Activated T-cell treated with anti-CD3 and anti-CD28 coated beads for 1 hour (primary cell): ENCODE measurements around the gene CEACAM1.
"Not testable (repeated sequence)": the region's sequence is repeated elsewhere in the genome, so short reads cannot be mapped to it uniquely, and the experiment has no call there.

Experiments
- DNase-seq: peaks from one replicate; pipeline ENCODE4 v3.0.0-alpha.2; 2020; ENCODE audit warnings: low read depth

Gene CEACAM1

GRCh38 chr19:42473686-42474085 is 54.6 kb downstream of the CEACAM1 start:
- no peak for DNase-seq

- no peak for DNase-seq
These were observed 55.7 kb downstream of the CEACAM1 start for GRCh38 chr19:42472402-42473147.

- DNase-seq = no peak
These were observed 56.6 kb downstream of the CEACAM1 start for GRCh38 chr19:42471554-42472249.

- no peak for DNase-seq
These were observed 58.7 kb downstream of the CEACAM1 start for GRCh38 chr19:42469311-42470235.

- DNase-seq = no peak
These were observed 59.9 kb downstream of the CEACAM1 start for GRCh38 chr19:42468273-42468796.

- no peak for DNase-seq
These were observed 61.0 kb downstream of the CEACAM1 start for GRCh38 chr19:42467183-42467760.

- no peak for DNase-seq
These were observed 61.6 kb downstream of the CEACAM1 start for GRCh38 chr19:42466521-42467182.

GRCh38 chr19:42465827-42466280 is 62.4 kb downstream of the CEACAM1 start:
- DNase-seq = no peak

GRCh38 chr19:42461700-42462324 is 66.5 kb downstream of the CEACAM1 start:
- no peak for DNase-seq

GRCh38 chr19:42461231-42461630 is 67.0 kb downstream of the CEACAM1 start:
- not testable (repeated sequence) for DNase-seq

- DNase-seq = no peak
These were observed 68.4 kb downstream of the CEACAM1 start for GRCh38 chr19:42459926-42460325.
